ENCODE measurements around the gene TRHDE.

The TRHDE gene

GRCh38 chr12:72274931-72275330 is 2.8 kb downstream of the TRHDE start:
- 71% methylated on average over 1 of the region's 1 CpG; no CpG with 5 or more reads in 1 of the 2 experiments for WGBS, 2 experiments (ENCODE audit: insufficient coverage in 2 of 2)
- no peak overlapping the region for H3K4me3 ChIP-seq (ENCODE audit: extremely low read depth, insufficient read depth, low read length, poor library complexity, severe bottlenecking)
- no peak overlapping the region for H3K27ac ChIP-seq (ENCODE audit: low read depth, low read length, severe bottlenecking)
- no peaks in the 10 kb centered on the region for H3K9me3 ChIP-seq (ENCODE audit: control insufficient read depth, low read length)
- H3K4me1 ChIP-seq (ENCODE audit: control insufficient read depth, insufficient read depth, low read length, poor library complexity, severe bottlenecking): no peaks in the 10 kb centered on the region
- H3K36me3 ChIP-seq (ENCODE audit: control insufficient read depth, insufficient read depth, low read length): no peaks in the 10 kb centered on the region

GRCh38 chr12:72275526-72275925 is 3.4 kb downstream of the TRHDE start:
- 80 to 94% methylated on average over 2 of the region's 2 CpGs for WGBS, 2 experiments (ENCODE audit: insufficient coverage in 2 of 2)
- H3K4me3 ChIP-seq (ENCODE audit: extremely low read depth, insufficient read depth, low read length, poor library complexity, severe bottlenecking): no peak overlapping the region
- H3K36me3 ChIP-seq (ENCODE audit: control insufficient read depth, insufficient read depth, low read length): no peaks in the 10 kb centered on the region
- no peaks in the 10 kb centered on the region for H3K4me1 ChIP-seq (ENCODE audit: control insufficient read depth, insufficient read depth, low read length, poor library complexity, severe bottlenecking)
- H3K9me3 ChIP-seq (ENCODE audit: control insufficient read depth, low read length): no peaks in the 10 kb centered on the region
- no peak overlapping the region for H3K27ac ChIP-seq (ENCODE audit: low read depth, low read length, severe bottlenecking)

- no CpG with 5 or more reads among the region's 3 CpGs for whole genome bisulfite sequencing, 2 experiments (ENCODE audit: insufficient coverage in 2 of 2)
- Histone ChIP-seq H3K36me3 (ENCODE audit: control insufficient read depth, insufficient read depth, low read length) (no peaks in the 10 kb centered on the region), H3K4me3 (ENCODE audit: extremely low read depth, insufficient read depth, low read length, poor library complexity, severe bottlenecking) (no peak overlapping the region), H3K9me3 (ENCODE audit: control insufficient read depth, low read length) (no peaks in the 10 kb centered on the region), H3K27ac (ENCODE audit: low read depth, low read length, severe bottlenecking) (no peak overlapping the region), H3K4me1 (ENCODE audit: control insufficient read depth, insufficient read depth, low read length, poor library complexity, severe bottlenecking) (no peaks in the 10 kb centered on the region)
Measured at GRCh38 chr12:72276181-72276805, 4.1 kb downstream of the TRHDE start.

- H3K4me3 ChIP-seq (ENCODE audit: extremely low read depth, insufficient read depth, low read length, poor library complexity, severe bottlenecking): no peak overlapping the region
- WGBS, 2 experiments (ENCODE audit: insufficient coverage in 2 of 2): 70% methylated on average over 2 of the region's 2 CpGs; no CpG with 5 or more reads in 1 of the 2 experiments
- no peaks in the 10 kb centered on the region for H3K36me3 ChIP-seq (ENCODE audit: control insufficient read depth, insufficient read depth, low read length)
- no peaks in the 10 kb centered on the region for H3K9me3 ChIP-seq (ENCODE audit: control insufficient read depth, low read length)
- H3K4me1 ChIP-seq (ENCODE audit: control insufficient read depth, insufficient read depth, low read length, poor library complexity, severe bottlenecking): no peaks in the 10 kb centered on the region
- no peak overlapping the region for H3K27ac ChIP-seq (ENCODE audit: low read depth, low read length, severe bottlenecking)
Measured at GRCh38 chr12:72277415-72277814, 5.2 kb downstream of the TRHDE start.

GRCh38 chr12:72278894-72279293 is 6.7 kb downstream of the TRHDE start:
- Histone ChIP-seq H3K9me3 (ENCODE audit: control insufficient read depth, low read length) (no peaks in the 10 kb centered on the region), H3K4me1 (ENCODE audit: control insufficient read depth, insufficient read depth, low read length, poor library complexity, severe bottlenecking) (no peaks in the 10 kb centered on the region), H3K4me3 (ENCODE audit: extremely low read depth, insufficient read depth, low read length, poor library complexity, severe bottlenecking) (no peak overlapping the region), H3K36me3 (ENCODE audit: control insufficient read depth, insufficient read depth, low read length) (no peaks in the 10 kb centered on the region), H3K27ac (ENCODE audit: low read depth, low read length, severe bottlenecking) (no peak overlapping the region)
- WGBS, 2 experiments (ENCODE audit: insufficient coverage in 2 of 2): 57% methylated on average over 2 of the region's 2 CpGs; no CpG with 5 or more reads in 1 of the 2 experiments

- Histone ChIP-seq H3K4me1 (ENCODE audit: control insufficient read depth, insufficient read depth, low read length, poor library complexity, severe bottlenecking) (no peaks in the 10 kb centered on the region), H3K4me3 (ENCODE audit: extremely low read depth, insufficient read depth, low read length, poor library complexity, severe bottlenecking) (no peak overlapping the region), H3K27ac (ENCODE audit: low read depth, low read length, severe bottlenecking) (no peak overlapping the region), H3K9me3 (ENCODE audit: control insufficient read depth, low read length) (no peaks in the 10 kb centered on the region), H3K36me3 (ENCODE audit: control insufficient read depth, insufficient read depth, low read length) (no peaks in the 10 kb centered on the region)
- 46% methylated on average over 3 of the region's 4 CpGs; no CpG with 5 or more reads in 1 of the 2 experiments for WGBS, 2 experiments (ENCODE audit: insufficient coverage in 2 of 2)
Measured at GRCh38 chr12:72281126-72281525, 9.0 kb downstream of the TRHDE start.

GRCh38 chr12:72282721-72283120 is 10.6 kb downstream of the TRHDE start:
- H3K4me3 ChIP-seq (ENCODE audit: extremely low read depth, insufficient read depth, low read length, poor library complexity, severe bottlenecking): no peak overlapping the region
- H3K4me1 ChIP-seq (ENCODE audit: control insufficient read depth, insufficient read depth, low read length, poor library complexity, severe bottlenecking): no peaks in the 10 kb centered on the region
- WGBS, 2 experiments (ENCODE audit: insufficient coverage in 2 of 2): no CpG with 5 or more reads among the region's 1 CpG
- no peaks in the 10 kb centered on the region for H3K9me3 ChIP-seq (ENCODE audit: control insufficient read depth, low read length)
- H3K36me3 ChIP-seq (ENCODE audit: control insufficient read depth, insufficient read depth, low read length): no peaks in the 10 kb centered on the region
- H3K27ac ChIP-seq (ENCODE audit: low read depth, low read length, severe bottlenecking): no peak overlapping the region

GRCh38 chr12:72285861-72286260 is 13.7 kb downstream of the TRHDE start:
- Histone ChIP-seq H3K9me3 (ENCODE audit: control insufficient read depth, low read length) (no peaks in the 10 kb centered on the region), H3K36me3 (ENCODE audit: control insufficient read depth, insufficient read depth, low read length) (no peaks in the 10 kb centered on the region), H3K4me1 (ENCODE audit: control insufficient read depth, insufficient read depth, low read length, poor library complexity, severe bottlenecking) (no peaks in the 10 kb centered on the region), H3K27ac (ENCODE audit: low read depth, low read length, severe bottlenecking) (no peak overlapping the region), H3K4me3 (ENCODE audit: extremely low read depth, insufficient read depth, low read length, poor library complexity, severe bottlenecking) (no peak overlapping the region)
- no CpG with 5 or more reads among the region's 1 CpG for WGBS, 2 experiments (ENCODE audit: insufficient coverage in 2 of 2)

- H3K4me3 ChIP-seq (ENCODE audit: extremely low read depth, insufficient read depth, low read length, poor library complexity, severe bottlenecking): no peak overlapping the region
- no peaks in the 10 kb centered on the region for H3K9me3 ChIP-seq (ENCODE audit: control insufficient read depth, low read length)
- H3K27ac ChIP-seq (ENCODE audit: low read depth, low read length, severe bottlenecking): no peak overlapping the region
- no peaks in the 10 kb centered on the region for H3K36me3 ChIP-seq (ENCODE audit: control insufficient read depth, insufficient read depth, low read length)
- 100% methylated on average over 1 of the region's 3 CpGs; no CpG with 5 or more reads in 1 of the 2 experiments for WGBS, 2 experiments (ENCODE audit: insufficient coverage in 2 of 2)
- H3K4me1 ChIP-seq (ENCODE audit: control insufficient read depth, insufficient read depth, low read length, poor library complexity, severe bottlenecking): no peaks in the 10 kb centered on the region
Measured at GRCh38 chr12:72286526-72286925, 14.4 kb downstream of the TRHDE start.

GRCh38 chr12:72288436-72288835 is 16.3 kb downstream of the TRHDE start:
- Histone ChIP-seq H3K27ac (ENCODE audit: low read depth, low read length, severe bottlenecking) (no peak overlapping the region), H3K36me3 (ENCODE audit: control insufficient read depth, insufficient read depth, low read length) (no peaks in the 10 kb centered on the region), H3K4me3 (ENCODE audit: extremely low read depth, insufficient read depth, low read length, poor library complexity, severe bottlenecking) (no peak overlapping the region), H3K4me1 (ENCODE audit: control insufficient read depth, insufficient read depth, low read length, poor library complexity, severe bottlenecking) (no peaks in the 10 kb centered on the region), H3K9me3 (ENCODE audit: control insufficient read depth, low read length) (no peaks in the 10 kb centered on the region)
- 100% methylated on average over 3 of the region's 3 CpGs; no CpG with 5 or more reads in 1 of the 2 experiments for WGBS, 2 experiments (ENCODE audit: insufficient coverage in 2 of 2)

- H3K4me3 ChIP-seq (ENCODE audit: extremely low read depth, insufficient read depth, low read length, poor library complexity, severe bottlenecking): no peak overlapping the region
- H3K36me3 ChIP-seq (ENCODE audit: control insufficient read depth, insufficient read depth, low read length): no peaks in the 10 kb centered on the region
- no CpG with 5 or more reads among the region's 2 CpGs for WGBS, 2 experiments (ENCODE audit: insufficient coverage in 2 of 2)
- H3K9me3 ChIP-seq (ENCODE audit: control insufficient read depth, low read length): no peaks in the 10 kb centered on the region
- no peaks in the 10 kb centered on the region for H3K4me1 ChIP-seq (ENCODE audit: control insufficient read depth, insufficient read depth, low read length, poor library complexity, severe bottlenecking)
- no peak overlapping the region for H3K27ac ChIP-seq (ENCODE audit: low read depth, low read length, severe bottlenecking)
Measured at GRCh38 chr12:72288911-72289310, 16.7 kb downstream of the TRHDE start.

Measured in mesodermal cell (in vitro differentiated cells).